GM06990 (cell line): ENCODE results near the gene MDM2.
"Not testable (repeated sequence)": the region's sequence is repeated elsewhere in the genome, so short reads cannot be mapped to it uniquely, and the experiment has no call there.

Source experiments
- DNase-seq: peaks from one replicate; pipeline ENCODE4 v3.0.0-alpha.2; 2011; ENCODE audit not compliant: insufficient read length; ENCODE audit errors: extremely low read depth
- H3K27me3 ChIP-seq: replicated peaks from 2 replicates; pipeline ENCODE4 v1.6.0; 2011; ENCODE audit warnings: low read length; ENCODE audit not compliant: control insufficient read depth, insufficient read depth
- H3K36me3 ChIP-seq: 2 replicates; pipeline ENCODE4 v1.5.1; 2011; ENCODE audit warnings: low read length; ENCODE audit not compliant: control insufficient read depth, insufficient read depth
- H3K4me3 ChIP-seq: replicated peaks from 2 replicates; pipeline ENCODE4 v1.5.1; 2011; ENCODE audit warnings: low read depth, mild to moderate bottlenecking, control low read depth, low read length
- CTCF ChIP-seq: IDR thresholded peaks from 2 replicates; pipeline ENCODE4 v1.5.1; 2011; ENCODE audit warnings: low read length, control low read depth, mild to moderate bottlenecking, inconsistent platforms; ENCODE audit not compliant: insufficient read depth, poor library complexity, severe bottlenecking

Gene MDM2

GRCh38 chr12:68837215-68837614, 29.2 kb downstream of the MDM2 start:
- Histone ChIP-seq H3K36me3 (peaks cover 27% of the 10 kb centered on the region), H3K27me3 (no peaks in the 10 kb centered on the region), H3K4me3 (no peak overlapping the region)
- DNase-seq: no peak
- no peak for TF ChIP-seq CTCF

DNA sequence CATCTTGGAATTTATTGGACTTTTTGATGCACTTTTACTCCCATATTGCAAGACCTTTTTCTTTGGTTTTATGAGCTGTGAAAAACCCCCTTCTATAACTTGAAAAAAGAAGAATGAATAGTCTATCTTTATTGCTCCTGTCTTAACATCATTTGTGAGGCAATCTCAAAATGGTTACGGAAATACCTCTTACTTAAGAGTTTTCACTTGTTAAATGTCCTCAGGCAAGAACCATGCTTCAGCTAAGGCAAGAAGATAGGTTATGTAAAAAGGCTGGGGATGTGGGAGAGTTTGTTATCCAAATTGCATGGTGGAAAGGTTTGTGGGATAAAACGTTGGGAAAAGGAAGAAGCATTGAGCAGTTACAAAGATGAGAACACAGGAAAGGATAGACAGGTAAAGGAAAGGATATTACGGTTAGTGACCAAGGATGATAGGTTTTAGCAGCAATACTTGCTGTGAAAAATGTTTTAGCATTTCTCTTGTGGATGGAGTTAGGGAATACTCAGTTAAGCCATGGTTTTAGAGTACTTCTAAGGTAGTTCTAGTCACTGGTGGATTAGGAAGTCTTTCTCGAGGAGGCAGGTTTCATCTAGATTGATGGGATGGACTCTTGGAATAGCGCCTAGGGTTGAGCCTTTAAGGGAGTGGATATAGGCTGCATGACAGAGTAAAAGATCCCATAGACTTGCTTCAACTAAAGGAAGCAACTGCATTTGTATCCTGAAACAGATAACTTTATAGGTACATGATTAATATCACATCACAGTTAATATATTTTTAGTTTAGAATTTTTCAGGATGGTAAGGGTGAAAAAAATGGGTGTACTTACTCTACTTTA, 30.3 kb downstream of the MDM2 start:
- no peaks in the 10 kb centered on the region for H3K27me3 ChIP-seq
- no peak for DNase-seq
- peaks cover 27% of the 10 kb centered on the region for H3K36me3 ChIP-seq
- H3K4me3 ChIP-seq: no peak overlapping the region
- no peak for TF ChIP-seq CTCF

GRCh38 chr12:68839183-68840147, 31.5 kb downstream of the MDM2 start:
- DNase-seq: no peak
- no peaks in the 10 kb centered on the region for H3K27me3 ChIP-seq
- peaks cover 29% of the 10 kb centered on the region for H3K36me3 ChIP-seq
- no peak overlapping the region for H3K4me3 ChIP-seq
- no peak for TF ChIP-seq CTCF

DNA sequence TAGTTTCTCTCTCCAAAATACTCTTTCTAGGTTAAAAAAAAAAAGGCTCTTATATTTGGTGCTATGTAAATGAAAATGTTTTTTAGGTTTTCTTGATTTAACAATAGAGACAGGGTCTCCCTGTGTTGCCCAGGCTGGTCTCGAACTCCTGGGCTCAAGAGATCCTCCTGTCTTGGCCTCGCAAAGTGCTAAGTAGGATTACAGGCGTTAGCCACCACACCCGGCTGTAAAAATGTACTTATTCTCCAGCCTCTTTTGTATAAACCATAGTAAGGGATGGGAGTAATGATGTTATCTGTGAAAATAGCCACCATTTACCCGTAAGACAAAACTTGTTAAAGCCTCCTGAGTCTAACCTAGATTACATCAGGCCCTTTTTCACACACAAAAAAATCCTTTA, 33.2 kb downstream of the MDM2 start:
- not testable (repeated sequence) for H3K27me3 ChIP-seq, DNase-seq, H3K4me3 ChIP-seq
- peaks cover 22% of the 10 kb centered on the region for H3K36me3 ChIP-seq

DNA sequence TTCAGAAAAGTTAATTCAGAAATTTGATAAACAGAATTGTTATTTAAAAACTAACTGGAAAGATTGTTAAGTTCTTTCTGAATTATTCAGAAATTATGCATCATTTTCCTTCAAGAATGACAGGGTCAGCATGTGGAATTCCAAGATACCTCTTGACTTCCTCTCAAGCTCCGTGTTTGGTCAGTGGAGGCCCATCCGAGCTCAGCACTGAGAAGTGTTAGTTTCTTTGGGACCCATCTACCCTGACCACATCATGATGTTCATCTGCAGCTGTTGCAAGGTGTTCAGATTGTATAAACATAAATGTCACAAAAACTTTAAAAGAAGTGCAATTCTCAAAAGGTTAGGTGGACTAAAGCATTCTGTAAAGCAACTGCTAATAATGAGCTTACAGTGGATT, 33.7 kb downstream of the MDM2 start:
- H3K36me3 ChIP-seq: peaks cover 22% of the 10 kb centered on the region
- H3K27me3 ChIP-seq: no peaks in the 10 kb centered on the region
- no peak overlapping the region for H3K4me3 ChIP-seq
- DNase-seq: no peak
- TF ChIP-seq CTCF: no peak

DNA sequence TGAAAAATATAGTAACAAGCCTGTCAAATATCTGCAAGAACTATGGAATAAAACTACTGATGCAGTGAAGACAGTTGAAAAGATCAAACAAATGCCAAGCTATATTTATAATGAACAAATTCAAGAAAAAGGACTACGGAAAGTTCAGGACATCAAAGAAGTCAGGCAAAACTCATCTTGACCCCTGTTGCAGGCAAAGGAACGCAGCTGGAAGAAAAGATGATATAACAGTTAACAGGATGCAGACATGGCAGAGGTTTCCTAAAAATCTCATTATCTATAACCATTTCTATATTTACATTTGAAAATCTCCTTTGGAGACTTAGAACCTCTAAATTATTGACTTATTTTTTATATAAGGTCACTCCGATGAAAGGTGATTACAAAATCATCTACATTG, 34.1 kb downstream of the MDM2 start:
- no peak for TF ChIP-seq CTCF
- H3K4me3 ChIP-seq: no peak overlapping the region
- H3K27me3 ChIP-seq: no peaks in the 10 kb centered on the region
- peaks cover 21% of the 10 kb centered on the region for H3K36me3 ChIP-seq
- no peak for DNase-seq
